Lung (tissue), 12 donors: ENCODE measurements around the gene ALLC. TPM values are rescaled to one million over a fixed set of nuclear protein-coding genes. Genes with fewer than 3 reads are reported as not detected.

Experiments
- ATAC-seq: fragments of 200-7000 bp; cut with Tn5 transposase; one replicate; pipeline ENCODE4 v1.9.1; 2020; ENCODE audit warnings: moderate number of reproducible peaks; ENCODE audit not compliant: insufficient read depth, low FRiP score
- DNase-seq, 3 donors: peaks; one replicate each; pipeline ENCODE4 v3.0.0-alpha.2; 2013 to 2017
- H3K27ac ChIP-seq, 2 donors: one replicate each; pipeline ENCODE4 v1.5.1; 2013; ENCODE audit warnings: mild to moderate bottlenecking in 2 of 2, moderate library complexity in 2 of 2, control low read depth in 1 of 2, inconsistent platforms in 1 of 2, low read depth in 1 of 2, low read length in 1 of 2
- H3K27me3 ChIP-seq, 3 donors: one replicate each; pipeline ENCODE4 v1.5.1; 2013; ENCODE audit warnings: low read length in 2 of 3; ENCODE audit not compliant: control insufficient read depth in 3 of 3, insufficient read depth in 3 of 3
- H3K36me3 ChIP-seq, 4 donors: one replicate each; pipeline ENCODE4 v1.5.1; 2013; ENCODE audit warnings: low read length in 4 of 4, mild to moderate bottlenecking in 1 of 4, moderate library complexity in 1 of 4; ENCODE audit not compliant: control insufficient read depth in 4 of 4, insufficient read depth in 4 of 4
- H3K4me1 ChIP-seq, 5 donors: one replicate each; pipeline ENCODE4 v1.5.1; 2013; ENCODE audit warnings: low read length in 5 of 5, mild to moderate bottlenecking in 2 of 5, moderate library complexity in 1 of 5; ENCODE audit not compliant: control insufficient read depth in 5 of 5, insufficient read depth in 5 of 5
- H3K4me3 ChIP-seq: one replicate; pipeline ENCODE4 v1.5.1; 2013; ENCODE audit warnings: mild to moderate bottlenecking, control low read depth, moderate library complexity
- H3K9ac ChIP-seq, 2 donors: one replicate each; pipeline ENCODE4 v1.5.1; 2013; ENCODE audit warnings: low read length in 2 of 2, control low read depth in 1 of 2; ENCODE audit not compliant: insufficient read depth in 1 of 2
- H3K9me3 ChIP-seq, 4 donors: one replicate each; pipeline ENCODE4 v1.5.1; 2013; ENCODE audit warnings: low read length in 3 of 4, mild to moderate bottlenecking in 1 of 4, moderate library complexity in 1 of 4; ENCODE audit not compliant: control insufficient read depth in 4 of 4, insufficient read depth in 3 of 4
- CTCF ChIP-seq: IDR thresholded peaks from 2 replicates; pipeline ENCODE4 v1.5.1; 2012; ENCODE audit warnings: mild to moderate bottlenecking; ENCODE audit errors: control extremely low read depth, extremely low read depth
- WGBS, 2 donors: extraction: QIAGEN DNeasy Blood & Tissue Kit; methylation state at CpG; one replicate each; pipeline ENCODE4 v1.1.7; 2013; 5-methylcytosine and 5-hydroxymethylcytosine counted together
- polyA plus RNA-seq, 2 donors: library from polyadenylated mRNA; stranded (reverse); fragments of 200-250 nt; gene quantifications; one replicate each; pipeline ENCODE4 v1.2.1, GENCODE V29; 2013
- total RNA-seq, 2 donors: library from RNA; depleted of rRNA in 1 of 2; stranded (reverse); fragments of >200 nt in 1 of 2; gene quantifications; one replicate each; pipeline ENCODE4 v1.2.1, GENCODE V29; 2014 to 2021
- donor health status: control.
- donor health status: control.
- donor health status: Bipolar disorder and iron deficiency.
- donor health status: healthy.
- donor health status: DM: yes; HTN: yes; CAD: no.

ALLC gene
- total and polyA plus RNA-seq, 4 donors, result 0.06 TPM; not detected in 3

- TF ChIP-seq CTCF, result no peak
- H3K27ac ChIP-seq, result no peak overlapping the region
- H3K27me3 ChIP-seq, result no peaks in the 10 kb centered on the region
- ATAC-seq (no peak), DNase-seq (peak in 2 of 3 donors; percentile 50 to 58)
- no peak overlapping the region for H3K9ac ChIP-seq
- no peak overlapping the region for H3K4me3 ChIP-seq
- H3K36me3 ChIP-seq, result no peaks in the 10 kb centered on the region
- H3K9me3 ChIP-seq, result no peaks in the 10 kb centered on the region
- H3K4me1 ChIP-seq, result peaks cover 0 to 15% (median 0%) of the 10 kb centered on the region in 5 donors
Measured at GRCh38 chr2:3692375-3692774, 34.4 kb downstream of the ALLC start.

- Histone ChIP-seq H3K27me3 (peaks cover 0 to 5% (median 3%) of the 10 kb centered on the region in 3 donors), H3K4me3 (no peak overlapping the region), H3K36me3 (no peaks in the 10 kb centered on the region), H3K4me1 (peaks cover 0 to 15% (median 0%) of the 10 kb centered on the region in 5 donors), H3K27ac (no peak overlapping the region), H3K9ac (no peak overlapping the region), H3K9me3 (peaks cover 0 to 6% (median 0%) of the 10 kb centered on the region in 4 donors)
- ATAC-seq (no peak), DNase-seq (peak; percentile 72 to 92 (median 85))
- no peak for TF ChIP-seq CTCF
- WGBS, 2 donors, result 80 to 89% methylated on average over 3 of the region's 3 CpGs
Measured at GRCh38 chr2:3696545-3696944, 38.5 kb downstream of the ALLC start.

GRCh38 chr2:3701071-3701470, 43.1 kb downstream of the ALLC start:
- no peak for TF ChIP-seq CTCF
- DNase-seq (no peak), ATAC-seq (no peak)
- Histone ChIP-seq H3K9me3 (peaks cover 0 to 6% (median 2%) of the 10 kb centered on the region in 4 donors), H3K36me3 (no peaks in the 10 kb centered on the region), H3K27me3 (peaks cover 8 to 23% (median 18%) of the 10 kb centered on the region in 3 donors), H3K9ac (no peak overlapping the region), H3K4me1 (peaks cover 0 to 8% (median 0%) of the 10 kb centered on the region in 5 donors), H3K27ac (no peak overlapping the region), H3K4me3 (no peak overlapping the region)
- WGBS, 2 donors, result 89% methylated on average over 5 of the region's 5 CpGs

- DNase-seq (no peak), ATAC-seq (no peak)
- Histone ChIP-seq H3K9ac (no peak within 1 kb of the TSS), H3K4me1 (peaks cover 0 to 8% (median 0%) of the 10 kb centered on the region in 5 donors), H3K9me3 (peaks cover 0 to 6% (median 2%) of the 10 kb centered on the region in 4 donors), H3K27ac (no peak within 1 kb of the TSS), H3K27me3 (peaks cover 8 to 28% (median 22%) of the 10 kb centered on the region in 3 donors), H3K4me3 (no peak within 1 kb of the TSS), H3K36me3 (no peaks in the 10 kb centered on the region)
- TF ChIP-seq CTCF, result no peak
- WGBS, 2 donors, result 7 to 10% methylated on average over 33 to 60 of the region's 60 CpGs
Measured at GRCh38 chr2:3703236-3703756, 45.3 kb downstream of the ALLC start, which contains the start of gene DCDC2C. DCDC2C (plus strand) TSS chr2:3703575; CDS start chr2:3703752, 177 bp downstream.
